ENCODE data around the gene DIPK1C. TPM values are rescaled to one million over a fixed set of nuclear protein-coding genes. Genes with fewer than 3 reads are reported as not detected.

Gene DIPK1C
- total and polyA plus RNA-seq, 11 donors = 1.3 to 14.2 (median 6.3) TPM

GRCh38 chr18:74493689-74494088 is 36.6 kb upstream of the DIPK1C start:
- Histone ChIP-seq H3K36me3 (peaks cover 0 to 6% (median 0%) of the 10 kb centered on the region in 9 donors), H3K27ac (no peak overlapping the region), H3K27me3 (no peaks in the 10 kb centered on the region), H3K4me3 (no peak overlapping the region), H3K9me3 (peaks cover 0 to 4% (median 0%) of the 10 kb centered on the region in 12 donors), H3K4me1 (peaks cover 0 to 26% (median 15%) of the 10 kb centered on the region in 12 donors)
- TF ChIP-seq, protein P1, sequence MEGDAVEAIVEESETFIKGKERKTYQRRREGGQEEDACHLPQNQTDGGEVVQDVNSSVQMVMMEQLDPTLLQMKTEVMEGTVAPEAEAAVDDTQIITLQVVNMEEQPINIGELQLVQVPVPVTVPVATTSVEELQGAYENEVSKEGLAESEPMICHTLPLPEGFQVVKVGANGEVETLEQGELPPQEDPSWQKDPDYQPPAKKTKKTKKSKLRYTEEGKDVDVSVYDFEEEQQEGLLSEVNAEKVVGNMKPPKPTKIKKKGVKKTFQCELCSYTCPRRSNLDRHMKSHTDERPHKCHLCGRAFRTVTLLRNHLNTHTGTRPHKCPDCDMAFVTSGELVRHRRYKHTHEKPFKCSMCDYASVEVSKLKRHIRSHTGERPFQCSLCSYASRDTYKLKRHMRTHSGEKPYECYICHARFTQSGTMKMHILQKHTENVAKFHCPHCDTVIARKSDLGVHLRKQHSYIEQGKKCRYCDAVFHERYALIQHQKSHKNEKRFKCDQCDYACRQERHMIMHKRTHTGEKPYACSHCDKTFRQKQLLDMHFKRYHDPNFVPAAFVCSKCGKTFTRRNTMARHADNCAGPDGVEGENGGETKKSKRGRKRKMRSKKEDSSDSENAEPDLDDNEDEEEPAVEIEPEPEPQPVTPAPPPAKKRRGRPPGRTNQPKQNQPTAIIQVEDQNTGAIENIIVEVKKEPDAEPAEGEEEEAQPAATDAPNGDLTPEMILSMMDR (IDR thresholded peaks at IDR 0.05) = peak; percentile 47 to 74 (median 64)
- no peak for TF ChIP-seq POLR2A (IDR thresholded peaks at IDR 0.05)
- WGBS, 4 donors = 40 to 50% (median 42%) methylated on average over 1 of the region's 1 CpG
- intact Hi-C loops (cut with DNase I) = loop anchor here (1.0 to 10.0 kb wide), 8 partner anchors 36 to 299 kb away; partner anchors contain the start of gene DIPK1C (in 1 of the 10)
- peak in 2 of 5 donors; percentile 40 to 42 for DNase-seq
- ATAC-seq = no peak

DNA sequence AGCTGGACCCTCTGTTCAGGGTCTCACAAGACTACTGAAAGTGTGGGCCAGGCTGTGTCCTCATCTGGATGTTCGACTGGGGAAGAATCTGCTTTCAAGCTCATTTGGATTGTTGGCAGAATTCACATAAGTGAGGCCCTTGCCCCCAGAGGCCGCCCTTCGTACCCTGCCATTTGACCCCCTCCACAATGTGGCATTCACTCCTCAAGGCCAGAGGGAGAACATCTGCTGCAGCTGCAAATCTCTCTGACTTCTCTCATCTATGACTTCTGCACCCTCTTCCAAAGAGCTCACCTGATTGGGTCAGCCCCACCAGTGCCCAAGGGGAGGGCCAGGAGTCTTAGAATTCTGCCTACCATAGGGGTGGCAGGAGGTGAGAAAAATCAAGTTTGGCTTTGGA is 35.2 kb upstream of the DIPK1C start:
- Histone ChIP-seq H3K9me3 (peaks cover 0 to 4% (median 0%) of the 10 kb centered on the region in 12 donors), H3K27ac (no peak overlapping the region), H3K4me3 (no peak overlapping the region), H3K4me1 (peaks cover 0 to 18% (median 5%) of the 10 kb centered on the region in 12 donors), H3K27me3 (no peaks in the 10 kb centered on the region), H3K36me3 (no peaks in the 10 kb centered on the region)
- WGBS, 4 donors = 86 to 96% (median 95%) methylated on average over 3 of the region's 3 CpGs
- intact Hi-C loops (cut with DNase I) = loop anchor here (2.0 to 10.0 kb wide), 6 partner anchors 35 to 297 kb away; partner anchors contain the start of gene DIPK1C (in 1 of the 10)
- no peak for DNase-seq
- TF ChIP-seq, protein P1 (IDR thresholded peaks at IDR 0.05) = no peak
- TF ChIP-seq POLR2A (IDR thresholded peaks at IDR 0.05) = no peak
- no peak for ATAC-seq

- no peaks in the 10 kb centered on the region for H3K27me3 ChIP-seq
- no peak for ATAC-seq
- no peak for TF ChIP-seq POLR2A (IDR thresholded peaks at IDR 0.05)
- TF ChIP-seq, protein P1 (IDR thresholded peaks at IDR 0.05) = no peak
- H3K4me1 ChIP-seq = peaks cover 0 to 19% (median 7%) of the 10 kb centered on the region in 12 donors
- DNase-seq = no peak
- H3K4me3 ChIP-seq = peak overlapping the region in 1 of 12 donors; percentile 13
- peaks cover 0 to 4% (median 0%) of the 10 kb centered on the region in 12 donors for H3K9me3 ChIP-seq
- H3K36me3 ChIP-seq = no peaks in the 10 kb centered on the region
- intact Hi-C loops (cut with DNase I) = loop anchor here (2.0 to 10.0 kb wide), 6 partner anchors 32 to 295 kb away; partner anchors contain the start of gene DIPK1C (in 2 of the 10)
- 38 to 48% (median 44%) methylated on average over 7 of the region's 7 CpGs for WGBS, 4 donors
- no peak overlapping the region for H3K27ac ChIP-seq
Measured at GRCh38 chr18:74489676-74490075, 32.6 kb upstream of the DIPK1C start.

DNA sequence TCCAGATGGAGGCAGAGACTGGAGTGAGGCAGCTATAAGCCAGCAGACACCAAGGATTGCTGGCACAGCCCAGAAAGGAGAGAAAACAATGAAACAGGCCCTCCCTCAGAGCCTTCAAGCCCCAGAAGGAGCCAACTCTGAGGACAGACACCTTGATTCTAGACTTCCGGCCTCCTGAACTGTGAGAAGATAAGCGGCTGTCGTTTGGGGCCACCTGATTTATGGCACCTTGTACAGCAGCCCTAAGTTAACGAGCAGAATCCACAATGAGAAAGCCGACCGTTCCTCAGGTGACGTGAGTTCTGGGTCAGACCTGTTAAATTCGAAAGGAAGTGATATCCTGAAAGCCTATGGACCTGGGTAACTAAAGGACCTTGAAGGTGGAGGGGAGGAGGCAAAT is 31.8 kb upstream of the DIPK1C start:
- H3K4me3 ChIP-seq = no peak overlapping the region
- 90 to 95% (median 92%) methylated on average over 8 of the region's 8 CpGs for WGBS, 4 donors
- ATAC-seq (no peak), DNase-seq (no peak)
- H3K9me3 ChIP-seq = peaks cover 0 to 4% (median 0%) of the 10 kb centered on the region in 12 donors
- peaks cover 0 to 19% (median 7%) of the 10 kb centered on the region in 12 donors for H3K4me1 ChIP-seq
- H3K27me3 ChIP-seq = no peaks in the 10 kb centered on the region
- no peaks in the 10 kb centered on the region for H3K36me3 ChIP-seq
- intact Hi-C loops (cut with DNase I) = loop anchor here in 2 of 10 donors (5.0 kb wide), 2 partner anchors 37 to 292 kb away; no protein-coding TSS in a partner anchor
- TF ChIP-seq, protein P1 (IDR thresholded peaks at IDR 0.05) = no peak
- no peak for TF ChIP-seq POLR2A (IDR thresholded peaks at IDR 0.05)
- H3K27ac ChIP-seq = no peak overlapping the region
